SK-MEL-5 (cell line): Measurements from ENCODE around the gene IMPG1. TPM values are rescaled to one million over a fixed set of nuclear protein-coding genes. Genes with fewer than 3 reads are reported as not detected.
"Not testable (repeated sequence)": the region's sequence is repeated elsewhere in the genome, so short reads cannot be mapped to it uniquely, and the experiment has no call there.

Experiments used
- DNase-seq: peaks from one replicate; pipeline ENCODE4 v3.0.0-alpha.2; 2016; ENCODE audit warnings: low read depth, low spot score
- in situ Hi-C: cut with HindIII; loops from 2 replicates; pipeline ENCODE4 v1.10.0; 2016; ENCODE audit warnings: low sequenced_read_pairs, high pct_unique_total_duplicates, low pct_unique_long_range_greater_than_20kb
- small RNA-seq, 2 experiments: library from RNA; depleted of rRNA; stranded (forward); fragments of <200 nt; gene quantifications; one replicate each; pipeline ENCODE3, GENCODE V24; 2014
- total RNA-seq: library from RNA; depleted of rRNA; stranded (reverse); fragments of >200 nt; shearing (Covaris generic); gene quantifications from 2 replicates; pipeline ENCODE4 v1.2.3, GENCODE V29; 2014

IMPG1 gene
- total RNA-seq, 1 experiment from 2014 or later: not detected

DNA sequence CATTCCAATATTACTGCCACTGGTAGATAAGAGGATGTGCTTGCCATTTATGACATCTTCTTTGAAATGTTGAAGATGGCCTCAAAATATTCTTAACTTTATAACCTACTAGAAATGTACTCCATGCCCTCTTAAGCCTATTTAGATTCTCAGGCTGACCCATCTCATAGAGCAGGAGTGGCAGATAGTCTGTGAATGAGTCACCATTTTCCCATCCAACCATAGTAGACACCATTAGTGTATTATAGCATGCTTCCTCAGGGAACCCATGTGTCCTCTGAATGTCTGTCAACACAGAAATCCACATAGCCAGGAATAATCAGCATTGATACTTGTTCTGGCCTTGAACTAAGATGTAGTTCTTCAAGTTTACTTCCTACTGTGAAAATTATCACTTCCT is 150.2 kb downstream of the IMPG1 start:
- in situ Hi-C loops: no loop called here
- DNase-seq: no peak

DNA sequence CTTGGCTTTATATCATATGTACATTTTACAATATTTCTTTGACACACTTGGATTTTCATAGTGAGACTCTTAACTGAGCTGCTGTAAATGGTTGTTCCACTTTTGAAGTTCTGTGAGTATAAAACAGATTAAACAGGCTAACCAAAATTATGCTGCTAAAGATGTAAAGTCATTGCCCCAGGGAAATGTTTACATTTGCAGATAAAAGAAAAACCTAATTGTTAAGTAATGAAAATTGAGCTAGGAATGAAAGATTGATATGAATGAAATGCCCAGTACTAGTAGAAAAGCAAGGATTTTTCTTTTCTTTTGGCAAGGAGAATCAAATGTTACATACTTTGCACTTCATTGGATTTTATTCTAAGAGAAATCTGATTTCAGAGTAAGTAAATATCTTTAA is 159.4 kb downstream of the IMPG1 start:
- in situ Hi-C loops: no loop called here
- no peak for DNase-seq

DNA sequence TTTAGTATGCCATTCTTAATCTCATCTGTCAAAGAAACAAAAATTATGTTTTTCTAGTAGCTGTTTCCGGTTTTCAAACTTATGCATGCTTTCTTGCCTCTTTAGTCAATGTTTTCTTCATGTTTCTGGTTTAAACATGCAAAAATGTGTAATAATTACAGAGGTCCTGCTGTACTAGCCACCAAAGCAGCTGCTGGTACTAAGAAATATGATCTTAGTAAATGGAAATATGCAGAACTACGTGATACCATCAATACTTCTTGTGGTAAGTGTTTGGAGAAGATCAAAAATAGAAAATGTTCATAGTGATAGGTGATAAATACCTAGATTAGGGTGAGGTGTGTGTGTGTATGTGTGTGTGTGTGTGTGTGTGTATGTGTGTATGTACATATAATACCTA is 165.0 kb downstream of the IMPG1 start:
- DNase-seq: no peak
- in situ Hi-C loops: no loop called here

DNA sequence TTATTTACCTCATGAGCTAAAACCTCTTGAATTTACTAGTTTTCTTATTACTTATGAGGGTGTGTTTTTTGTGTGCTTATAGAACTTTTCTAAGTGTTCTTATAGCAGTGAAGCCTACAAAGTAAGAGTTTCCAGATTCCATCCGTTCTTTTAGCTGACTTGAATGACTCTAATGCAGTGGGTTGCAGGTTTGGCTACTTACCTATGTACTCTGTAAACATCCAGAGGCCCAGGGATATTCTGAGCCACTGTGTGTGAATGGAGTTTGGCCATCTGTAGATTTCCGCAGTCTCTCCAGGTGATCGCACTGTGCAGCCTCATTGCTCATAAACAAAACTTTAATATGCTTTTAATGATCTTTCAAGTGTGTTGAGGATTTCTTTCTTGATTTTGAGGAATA is 165.6 kb downstream of the IMPG1 start:
- DNase-seq: no peak
- in situ Hi-C loops: no loop called here

DNA sequence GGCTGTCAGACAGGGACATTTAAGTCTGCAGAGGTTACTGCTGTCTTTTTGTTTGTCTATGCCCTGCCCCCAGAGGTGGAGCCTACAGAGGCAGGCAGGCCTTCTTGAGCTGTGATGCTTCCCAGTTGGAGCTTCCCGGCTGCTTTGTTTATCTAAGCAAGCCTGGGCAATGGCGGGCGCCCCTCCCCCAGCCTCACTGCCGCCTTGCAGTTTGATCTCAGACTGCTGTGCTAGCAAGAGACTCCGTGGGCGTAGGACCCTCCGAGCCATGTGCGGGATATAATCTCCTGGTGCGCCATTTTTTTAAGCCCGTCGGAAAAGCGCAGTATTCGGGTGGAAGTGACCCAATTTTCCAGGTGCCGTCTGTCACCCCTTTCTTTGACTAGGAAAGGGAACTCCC is 167.3 kb downstream of the IMPG1 start:
- in situ Hi-C loops, DNase-seq: not testable (repeated sequence)

DNA sequence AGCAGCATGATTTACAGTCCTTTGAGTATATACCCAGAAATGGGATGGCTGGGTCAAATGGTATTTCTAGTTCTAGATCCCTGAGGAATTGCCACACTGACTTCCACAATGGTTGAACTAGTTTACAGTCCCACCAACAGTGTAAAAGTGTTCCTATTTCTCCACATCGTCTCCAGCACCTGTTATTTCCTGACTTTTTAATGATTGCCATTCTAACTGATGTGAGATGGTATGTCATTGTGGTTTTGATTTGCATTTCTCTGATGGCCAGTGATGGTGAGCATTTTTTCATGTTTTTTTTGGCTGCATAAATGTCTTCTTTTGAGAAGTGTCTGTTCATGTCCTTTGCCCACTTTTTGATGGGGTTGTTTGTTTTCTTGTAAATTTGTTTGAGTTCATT is 172.2 kb downstream of the IMPG1 start:
- in situ Hi-C loops, DNase-seq: not testable (repeated sequence)

DNA sequence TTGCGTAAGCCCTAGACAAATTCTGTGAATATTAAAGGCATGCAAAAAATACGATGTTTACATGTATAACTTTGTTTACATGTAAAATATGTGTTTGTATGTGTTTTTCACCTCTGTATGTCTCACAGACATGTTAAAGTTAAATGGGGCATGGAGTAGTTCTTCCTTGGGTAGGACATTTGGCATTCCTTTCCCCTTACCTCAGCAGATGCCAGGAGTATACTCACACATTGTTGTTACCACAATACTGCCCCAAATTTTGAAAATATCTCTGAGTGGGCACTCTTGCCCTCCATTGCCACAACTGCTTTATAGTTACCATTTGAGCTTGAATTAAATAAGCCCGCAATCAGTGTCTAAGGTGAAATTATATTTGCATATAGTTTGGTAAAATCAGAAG is 175.9 kb downstream of the IMPG1 start:
- DNase-seq: no peak
- in situ Hi-C loops: no loop called here

DNA sequence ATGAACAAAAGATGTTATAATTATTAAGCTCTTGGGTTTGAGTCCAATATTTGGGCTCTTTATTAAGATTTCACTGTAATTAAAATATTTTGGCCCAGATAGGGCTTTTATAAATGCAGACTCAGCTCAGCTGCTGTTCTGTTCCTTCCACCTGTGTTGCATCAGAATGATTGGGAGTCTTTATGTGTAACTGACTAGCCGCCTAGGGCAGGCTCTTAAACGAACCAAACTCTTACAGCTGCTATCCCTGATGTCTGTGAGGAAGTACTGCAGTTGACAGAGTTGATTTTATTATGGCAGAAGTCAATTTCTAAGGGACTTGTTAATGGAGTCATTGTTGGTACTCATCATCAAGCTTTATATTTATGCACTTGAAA is 178.7 kb downstream of the IMPG1 start:
- in situ Hi-C loops: no loop called here
- no peak for DNase-seq

DNA sequence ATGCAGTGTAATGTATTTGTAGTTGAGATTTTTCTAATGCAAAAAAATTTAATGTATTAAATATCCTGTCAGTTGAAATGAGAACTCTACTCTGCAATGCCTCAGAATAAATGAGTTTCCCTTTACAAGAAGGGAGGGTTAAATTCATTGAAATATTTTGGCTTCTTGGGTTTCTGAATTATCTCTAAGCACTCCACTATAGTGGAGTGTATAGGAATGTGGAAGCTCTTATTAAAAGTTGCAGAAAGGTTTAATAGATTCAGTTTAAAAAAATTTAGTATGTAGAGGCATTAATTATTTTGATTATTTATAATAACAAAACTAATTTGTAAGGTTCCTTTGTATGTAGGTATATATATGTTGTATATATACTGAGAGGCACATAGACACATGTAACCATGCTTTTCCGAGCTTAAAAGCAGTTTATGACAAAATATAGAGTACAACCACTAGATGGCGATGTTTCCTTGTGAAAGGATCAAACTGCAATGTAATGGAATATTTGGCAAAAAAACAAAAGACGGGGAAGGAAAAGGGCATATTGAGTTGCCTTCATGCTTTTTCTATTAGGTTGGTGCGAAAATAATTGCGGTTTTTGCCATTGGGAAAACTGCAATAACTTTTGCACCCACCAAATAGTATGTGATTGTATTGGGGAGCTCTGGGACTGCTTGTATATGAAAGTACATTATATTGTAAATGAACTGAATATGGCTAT is 179.2 kb downstream of the IMPG1 start:
- in situ Hi-C loops: no loop called here
- DNase-seq: peak; percentile 75

DNA sequence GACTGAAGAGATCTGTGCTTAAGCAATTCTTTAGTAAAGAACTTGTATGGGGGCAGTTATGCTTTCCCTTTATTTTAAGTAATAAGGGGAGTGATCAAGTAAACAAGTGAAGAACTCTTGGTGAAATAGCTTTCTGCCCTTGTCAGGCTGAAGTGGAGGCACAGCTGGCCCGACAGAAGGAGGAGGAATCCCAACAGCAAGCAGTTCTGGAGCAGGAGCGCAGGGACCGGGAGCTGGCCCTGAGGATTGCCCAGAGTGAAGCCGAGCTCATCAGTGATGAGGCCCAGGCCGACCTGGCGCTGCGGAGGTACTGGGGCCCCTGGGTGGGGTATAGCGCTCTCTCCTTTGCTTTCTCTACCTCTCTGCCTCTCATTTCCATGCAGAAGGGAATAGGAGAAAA is 180.1 kb downstream of the IMPG1 start:
- in situ Hi-C loops: no loop called here
- DNase-seq: no peak

DNA sequence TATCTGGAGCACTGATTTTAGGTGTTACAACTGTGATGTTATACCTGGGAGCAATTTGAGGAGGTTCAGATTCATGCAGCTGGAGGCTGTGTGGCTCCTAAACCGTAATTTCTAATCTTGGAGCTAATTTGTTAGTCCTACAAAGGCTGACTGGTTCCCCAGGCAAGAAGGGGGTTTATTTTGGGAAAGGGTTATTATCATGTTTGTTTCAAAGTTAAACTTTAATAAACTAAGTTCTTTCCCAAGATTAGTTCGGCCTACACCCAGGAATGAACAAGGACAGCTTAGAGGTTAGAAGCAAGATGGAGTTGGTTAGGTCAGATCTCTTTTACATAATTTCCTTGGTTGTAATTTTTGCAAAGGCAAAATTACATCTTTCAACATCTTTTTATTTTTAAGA is 187.6 kb downstream of the IMPG1 start:
- in situ Hi-C loops: no loop called here
- DNase-seq: no peak

DNA sequence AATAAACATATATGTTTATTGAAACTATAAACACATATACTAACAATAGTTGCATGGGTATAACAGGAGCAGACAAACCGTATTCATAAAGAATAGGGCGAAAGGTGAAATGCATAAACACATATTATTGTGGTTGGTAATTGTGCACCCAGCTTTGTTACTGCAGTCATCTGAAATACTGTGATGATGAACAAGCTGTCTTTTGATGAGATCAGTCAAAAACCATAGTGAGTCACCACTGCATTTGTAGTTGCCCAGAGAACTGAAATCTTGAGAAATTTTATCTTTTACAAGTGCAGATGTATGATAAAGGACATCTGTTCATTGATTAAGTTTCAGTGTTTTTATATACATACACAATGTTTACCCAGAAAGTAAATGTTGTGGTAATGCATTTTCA is 189.7 kb downstream of the IMPG1 start:
- DNase-seq: peak; percentile 4
- in situ Hi-C loops: no loop called here

DNA sequence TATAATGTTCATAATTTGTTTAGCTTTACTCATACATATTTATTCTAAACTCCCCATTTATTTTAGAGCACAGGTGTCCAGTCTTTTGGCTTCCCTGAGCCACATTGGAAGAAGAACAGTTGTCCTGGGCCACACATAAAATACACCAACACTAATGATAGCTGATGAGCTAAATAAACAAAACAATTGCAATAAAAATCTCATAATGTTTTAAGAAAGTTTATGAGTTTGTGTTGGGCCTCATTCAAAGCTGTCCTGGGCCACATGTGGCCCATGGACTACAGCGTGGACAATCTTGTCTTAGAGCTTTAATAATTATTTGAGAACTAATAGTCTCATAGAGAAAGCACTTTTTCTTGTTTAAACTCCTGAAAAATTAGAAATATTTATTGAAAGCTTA is 192.2 kb downstream of the IMPG1 start:
- no peak for DNase-seq
- in situ Hi-C loops: no loop called here

DNA sequence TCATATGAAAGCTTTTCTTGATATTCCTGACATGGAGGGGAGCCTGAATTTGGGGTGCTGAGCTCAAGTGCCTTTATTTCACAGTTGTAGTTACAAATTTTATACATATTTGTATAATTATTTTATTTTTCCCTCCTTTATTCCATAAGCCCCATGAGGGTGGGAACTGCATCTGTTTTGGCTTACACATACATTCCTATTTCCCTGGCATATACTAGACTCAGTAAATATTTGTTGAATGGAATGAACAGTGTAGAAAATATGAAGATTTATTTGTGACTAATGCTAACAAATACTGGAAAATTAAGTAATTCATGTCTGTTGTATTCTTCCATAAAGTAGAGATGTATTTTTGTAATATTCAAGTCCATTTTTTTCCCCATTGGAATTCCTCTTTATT is 196.3 kb downstream of the IMPG1 start:
- no peak for DNase-seq
- in situ Hi-C loops: no loop called here

DNA sequence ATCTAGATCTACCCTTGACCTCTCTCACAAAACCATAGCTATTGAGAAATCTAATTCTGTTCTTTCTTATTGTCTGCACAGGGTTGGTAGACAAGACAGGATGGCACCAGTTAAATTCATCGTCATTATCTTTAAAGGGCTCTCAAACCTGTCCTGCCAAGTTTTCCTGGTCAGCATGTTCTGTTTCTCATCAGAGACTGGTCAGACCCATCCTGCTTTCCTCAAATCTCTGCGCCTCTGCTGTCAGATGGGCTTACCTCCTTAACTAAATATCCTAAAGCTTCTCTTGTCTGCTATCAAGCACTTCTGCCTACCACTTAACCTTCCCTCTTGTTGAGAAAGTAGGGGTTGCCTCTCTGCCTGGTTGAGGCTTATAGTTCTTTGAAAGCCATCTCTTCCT is 198.2 kb downstream of the IMPG1 start:
- in situ Hi-C loops: no loop called here
- DNase-seq: no peak

Small RNA genes within 50 kb of the gene (small RNA-seq; reads per million reads assigned to genes)
- gene RF00019 (0 reads per million in 2 experiments), gene RNU6-248P (0 reads per million in 2 experiments)
